AG09319 (cell line): ENCODE data around the gene PLA2G2C.
A peak's percentile ranks its signal among the peaks of the same experiment; 100 is the strongest.
"Not testable (repeated sequence)": the region's sequence is repeated elsewhere in the genome, so short reads cannot be mapped to it uniquely, and the experiment has no call there.

Source experiments
- DNase-seq: peaks from one replicate; pipeline ENCODE4 v3.0.0-alpha.2; 2010; ENCODE audit warnings: low read depth; ENCODE audit errors: extremely low read depth
- TF ChIP-seq, protein P1 (sequence below): IDR thresholded peaks from 2 replicates; pipeline ENCODE4 v1.5.1; 2011; ENCODE audit warnings: low read depth, mild to moderate bottlenecking, inconsistent platforms, low read length, moderate library complexity

PLA2G2C gene

DNA sequence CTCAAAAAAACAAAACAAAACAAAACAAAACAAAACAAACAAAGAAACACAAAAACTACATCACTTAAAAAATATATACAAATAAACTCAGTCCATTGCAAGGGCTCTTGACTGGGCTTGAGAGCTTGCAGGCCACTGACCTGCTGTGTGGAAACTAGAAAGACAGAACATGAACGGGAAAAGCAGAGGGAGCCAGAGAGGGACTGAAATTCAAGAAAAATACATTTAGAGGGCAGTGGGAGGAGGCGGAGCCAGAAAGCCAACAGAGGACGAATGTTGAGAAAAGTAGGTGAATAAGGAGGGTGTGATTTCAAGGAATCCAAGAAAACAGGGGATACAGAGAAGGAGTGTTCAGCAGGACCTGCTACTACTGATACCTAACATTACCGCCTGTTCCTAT is 41.4 kb upstream of the PLA2G2C start:
- TF ChIP-seq, protein P1, sequence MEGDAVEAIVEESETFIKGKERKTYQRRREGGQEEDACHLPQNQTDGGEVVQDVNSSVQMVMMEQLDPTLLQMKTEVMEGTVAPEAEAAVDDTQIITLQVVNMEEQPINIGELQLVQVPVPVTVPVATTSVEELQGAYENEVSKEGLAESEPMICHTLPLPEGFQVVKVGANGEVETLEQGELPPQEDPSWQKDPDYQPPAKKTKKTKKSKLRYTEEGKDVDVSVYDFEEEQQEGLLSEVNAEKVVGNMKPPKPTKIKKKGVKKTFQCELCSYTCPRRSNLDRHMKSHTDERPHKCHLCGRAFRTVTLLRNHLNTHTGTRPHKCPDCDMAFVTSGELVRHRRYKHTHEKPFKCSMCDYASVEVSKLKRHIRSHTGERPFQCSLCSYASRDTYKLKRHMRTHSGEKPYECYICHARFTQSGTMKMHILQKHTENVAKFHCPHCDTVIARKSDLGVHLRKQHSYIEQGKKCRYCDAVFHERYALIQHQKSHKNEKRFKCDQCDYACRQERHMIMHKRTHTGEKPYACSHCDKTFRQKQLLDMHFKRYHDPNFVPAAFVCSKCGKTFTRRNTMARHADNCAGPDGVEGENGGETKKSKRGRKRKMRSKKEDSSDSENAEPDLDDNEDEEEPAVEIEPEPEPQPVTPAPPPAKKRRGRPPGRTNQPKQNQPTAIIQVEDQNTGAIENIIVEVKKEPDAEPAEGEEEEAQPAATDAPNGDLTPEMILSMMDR: no peak
- no peak for DNase-seq

DNA sequence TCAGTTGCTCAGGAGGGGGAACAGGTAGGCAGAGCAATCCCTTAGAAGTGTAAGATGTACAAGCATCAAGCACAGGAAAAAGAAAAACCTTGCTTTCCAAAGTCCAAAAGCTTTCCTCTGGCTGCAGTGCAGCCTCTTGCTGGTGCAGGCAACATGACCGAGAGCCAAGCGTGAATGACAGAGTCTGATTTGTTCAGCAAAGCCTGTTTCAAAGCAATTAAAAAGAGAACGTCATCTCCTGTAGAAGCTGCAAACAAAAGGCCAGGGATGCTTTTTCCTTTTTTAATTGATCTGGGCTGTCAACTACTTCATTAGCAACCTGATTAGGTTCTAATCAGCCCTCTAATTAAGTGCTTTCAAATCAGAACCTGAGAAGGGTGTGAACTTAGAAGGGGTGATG is 38.2 kb upstream of the PLA2G2C start:
- DNase-seq: no peak
- TF ChIP-seq, protein P1: no peak

DNA sequence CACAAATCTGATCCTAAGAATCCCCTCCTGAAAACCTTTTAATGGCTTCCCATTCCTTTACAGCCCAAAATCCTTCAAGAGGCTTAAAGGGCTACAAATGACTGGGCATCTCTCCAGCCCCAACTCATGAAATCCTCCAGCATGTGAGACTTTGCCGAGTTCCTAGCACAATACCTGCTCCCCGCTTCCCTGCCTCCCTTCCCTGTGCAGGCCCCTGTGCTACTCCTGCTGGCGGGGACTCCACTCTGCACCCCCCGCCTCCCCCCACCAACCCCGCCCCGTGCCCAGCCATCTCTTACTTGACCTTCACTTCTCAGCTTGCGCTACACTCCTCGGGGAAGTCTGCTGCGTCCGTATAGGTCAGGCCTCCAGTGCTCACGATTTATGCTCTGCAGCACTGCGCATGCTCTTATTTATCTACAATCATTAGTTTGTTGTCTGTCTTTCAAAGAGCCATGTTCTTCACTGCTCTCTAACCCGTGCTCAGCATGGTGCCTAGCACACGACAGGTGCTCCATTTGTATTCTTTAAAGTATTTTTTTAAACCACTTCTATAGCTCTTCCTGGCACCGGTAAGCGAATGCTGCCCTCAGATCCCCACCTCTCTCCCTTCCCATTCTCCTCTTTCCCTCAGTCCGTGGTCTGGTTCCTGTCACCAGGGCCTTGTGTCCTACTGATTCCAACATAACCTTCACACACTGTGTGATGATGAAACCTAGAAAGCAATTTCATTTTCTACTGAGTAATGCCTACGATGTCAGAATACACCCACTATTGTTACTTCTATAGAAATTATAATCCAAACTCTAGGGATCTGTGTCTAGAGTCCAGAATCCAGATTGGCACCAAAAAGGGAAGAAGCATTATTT is 37.5 kb upstream of the PLA2G2C start:
- no peak for DNase-seq
- TF ChIP-seq, protein P1: no peak

DNA sequence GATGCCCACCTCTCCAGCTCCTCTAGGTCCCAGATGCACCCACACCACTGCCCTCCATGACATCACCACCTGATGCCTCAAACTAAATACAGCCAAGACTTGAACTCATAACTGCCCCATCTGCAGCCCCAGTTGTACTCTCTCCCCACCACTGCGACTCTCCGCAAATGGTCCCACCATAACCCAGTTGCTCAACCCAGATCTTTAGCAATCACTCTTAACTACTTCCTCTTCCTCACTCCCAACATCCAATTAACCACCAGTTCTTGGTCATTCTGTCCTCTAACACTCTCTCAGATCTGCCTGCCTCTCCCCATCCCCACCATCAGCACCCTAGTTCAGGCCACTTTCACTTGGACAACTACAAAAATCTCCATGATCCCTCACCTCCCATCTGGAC is 36.8 kb upstream of the PLA2G2C start:
- TF ChIP-seq, protein P1: no peak
- DNase-seq: no peak

DNA sequence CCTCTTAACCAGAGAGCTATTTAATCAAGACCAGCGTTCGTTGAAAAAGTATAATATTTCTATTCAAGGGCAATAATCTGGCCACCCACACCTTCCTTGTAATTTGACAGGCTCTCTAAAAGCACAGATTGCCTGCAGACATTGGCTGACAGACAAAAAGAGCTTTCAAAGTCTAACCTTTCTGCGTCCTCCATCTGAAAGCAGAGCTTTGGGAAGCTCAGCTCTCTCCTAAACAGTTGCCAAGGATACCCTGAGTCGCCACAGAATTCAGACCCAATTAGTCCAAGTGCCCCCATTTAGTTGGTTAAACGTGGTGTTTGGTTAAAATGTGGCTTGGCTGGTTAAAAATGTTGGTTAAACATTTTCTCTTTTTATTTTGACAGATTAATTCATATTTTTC is 33.7 kb upstream of the PLA2G2C start:
- no peak for DNase-seq
- TF ChIP-seq, protein P1: no peak

DNA sequence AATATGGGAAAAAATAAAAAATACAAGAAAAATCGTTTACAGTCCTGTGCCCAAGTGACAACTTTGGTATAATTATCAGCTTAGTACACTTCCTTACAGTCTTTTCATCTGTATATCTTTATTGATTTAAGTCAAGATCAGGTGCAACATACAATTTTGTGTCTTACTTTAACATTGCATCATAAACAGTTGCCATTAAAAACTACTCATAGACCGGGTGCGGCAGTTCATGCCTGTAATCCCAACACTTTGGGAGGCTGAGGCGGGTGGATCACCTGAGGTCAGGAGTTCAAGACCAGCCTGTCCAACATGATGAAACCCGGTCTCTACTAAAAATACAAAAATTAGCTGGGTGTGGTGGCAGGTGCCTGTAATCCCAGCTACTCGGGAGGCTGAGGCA is 32.7 kb upstream of the PLA2G2C start:
- not testable (repeated sequence) for DNase-seq

DNA sequence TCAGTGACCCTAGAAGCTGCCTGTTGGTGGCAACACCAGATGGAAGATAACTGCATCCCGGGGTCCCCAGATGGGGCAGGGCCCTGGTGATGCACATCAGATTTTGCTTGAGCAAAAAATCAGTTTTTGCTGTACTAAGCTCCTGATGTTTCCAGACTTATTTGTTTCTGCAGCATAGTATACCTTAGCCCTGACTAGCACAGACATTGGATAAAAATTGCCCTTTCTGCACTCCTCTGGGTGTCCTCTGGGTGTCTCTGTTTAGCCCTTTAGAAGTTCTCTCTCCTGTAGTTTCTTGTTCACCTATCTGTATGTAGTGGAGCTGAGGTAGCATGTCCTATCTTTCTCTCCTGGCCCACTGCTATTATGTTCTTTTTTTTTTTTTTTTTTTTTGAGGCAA is 30.3 kb upstream of the PLA2G2C start:
- no peak for DNase-seq
- TF ChIP-seq, protein P1: peak; percentile 16

DNA sequence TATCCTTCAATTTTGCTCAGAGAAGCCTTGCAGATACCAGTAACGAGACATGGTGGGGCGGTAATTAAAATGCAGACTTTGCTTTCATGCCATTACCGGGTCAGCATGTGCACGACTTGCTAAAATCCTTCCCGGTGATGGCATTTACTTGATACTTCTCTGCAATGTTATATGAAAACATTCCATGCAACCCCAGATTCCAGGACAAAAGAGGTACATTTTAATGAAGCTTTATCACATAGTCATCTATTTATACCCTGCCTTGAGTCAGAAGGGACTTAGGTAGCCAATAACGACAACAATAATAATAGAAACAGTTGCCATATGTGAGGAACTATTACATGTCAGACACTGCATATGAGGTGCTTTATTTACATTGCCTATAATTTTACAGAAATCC is 29.4 kb upstream of the PLA2G2C start:
- TF ChIP-seq, protein P1: no peak
- no peak for DNase-seq
